MM.1S (cell line): Measurements from ENCODE around the gene GALNS.

Experiments used
- DNase-seq: peaks from one replicate; pipeline ENCODE4 v3.0.0-alpha.2; 2015
- H2AFZ ChIP-seq: fragments of 300-600 bp; sonication (generic); 2 replicates; pipeline ENCODE4 v1.6.0; 2016; ENCODE audit warnings: antibody characterized with exemption, low read length
- H3F3A ChIP-seq: fragments of 300-600 bp; sonication (generic); 2 replicates; pipeline ENCODE4 v1.6.1; 2016; ENCODE audit warnings: mild to moderate bottlenecking, antibody characterized with exemption, low read length, moderate library complexity, mixed read lengths; ENCODE audit not compliant: insufficient read depth
- H3K27ac ChIP-seq: fragments of 300-600 bp; sonication (generic); 2 replicates; pipeline ENCODE4 v1.5.1; 2016; ENCODE audit warnings: mild to moderate bottlenecking, low read length
- H3K27me3 ChIP-seq: fragments of 300-600 bp; sonication (generic); replicated peaks from 2 replicates; pipeline ENCODE4 v1.6.0; 2016; ENCODE audit warnings: low read length; ENCODE audit not compliant: insufficient read depth
- H3K36me3 ChIP-seq: fragments of 300-600 bp; sonication (generic); replicated peaks from 2 replicates; pipeline ENCODE4 v1.6.1; 2016; ENCODE audit warnings: mild to moderate bottlenecking, low read length, mixed read lengths; ENCODE audit not compliant: insufficient read depth
- H3K4me1 ChIP-seq: fragments of 300-600 bp; sonication (generic); 2 replicates; pipeline ENCODE4 v1.6.1; 2016; ENCODE audit warnings: low read length, mixed read lengths
- H3K4me2 ChIP-seq: fragments of 300-600 bp; sonication (generic); 2 replicates; pipeline ENCODE4 v1.6.0; 2016; ENCODE audit warnings: low read depth, low read length
- H3K4me3 ChIP-seq: fragments of 300-600 bp; sonication (generic); 2 replicates; pipeline ENCODE4 v1.5.1; 2016; ENCODE audit warnings: low read length, mixed read lengths
- H3K79me2 ChIP-seq: fragments of 300-600 bp; sonication (generic); 2 replicates; pipeline ENCODE4 v1.6.1; 2016; ENCODE audit warnings: mixed run types, low read length, mixed read lengths
- H3K9ac ChIP-seq: fragments of 300-600 bp; sonication (generic); 2 replicates; pipeline ENCODE4 v1.6.1; 2016; ENCODE audit warnings: low read length, mixed read lengths
- H3K9me2 ChIP-seq: fragments of 300-600 bp; sonication (generic); replicated peaks from 2 replicates; pipeline ENCODE4 v1.6.1; 2016; ENCODE audit warnings: mild to moderate bottlenecking, low read length, mixed read lengths; ENCODE audit not compliant: insufficient read depth
- H3K9me3 ChIP-seq: fragments of 300-600 bp; sonication (generic); replicated peaks from 2 replicates; pipeline ENCODE4 v1.6.1; 2016; ENCODE audit warnings: mild to moderate bottlenecking, low read length, mixed read lengths; ENCODE audit not compliant: insufficient read depth
- H4K20me1 ChIP-seq: fragments of 300-600 bp; sonication (generic); 2 replicates; pipeline ENCODE4 v1.6.1; 2016; ENCODE audit warnings: mild to moderate bottlenecking, low read length, moderate library complexity, mixed read lengths; ENCODE audit not compliant: insufficient read depth
- CTCF ChIP-seq: fragments of 300-600 bp; sonication (generic); IDR thresholded peaks from 2 replicates; pipeline ENCODE4 v1.5.1; 2016; ENCODE audit warnings: antibody characterized with exemption, low read length, mixed read lengths
- EZH2 ChIP-seq: fragments of 300-600 bp; sonication (generic); optimal IDR thresholded peaks from 2 replicates; pipeline ENCODE3; 2017; ENCODE audit warnings: low read depth, mild to moderate bottlenecking, antibody characterized with exemption, low read length, mixed read lengths
- EZH2phosphoT487 ChIP-seq: fragments of 300-600 bp; sonication (generic); IDR thresholded peaks from 2 replicates; pipeline ENCODE4 v1.6.1; 2018; ENCODE audit warnings: antibody characterized with exemption, low read length

The GALNS gene

GRCh38 chr16:88814144-88814502 lies 42.6 kb downstream of the GALNS start:
- Histone ChIP-seq H3K9me3 (no peaks in the 10 kb centered on the region), H2AFZ (no peak overlapping the region), H3K79me2 (peaks cover 23% of the 10 kb centered on the region), H3K27me3 (0 out of 2 replicates have a peak, but pooled peaks cover 4% of the 10 kb centered on the region), H3K27ac (no peak overlapping the region), H3K9ac (no peak overlapping the region), H3K36me3 (no peaks in the 10 kb centered on the region), H3K4me3 (no peak overlapping the region), H3F3A (peaks cover 10% of the 10 kb centered on the region; the same call in 1 of the 2 replicates), H3K4me1 (peaks cover 6% of the 10 kb centered on the region; the same call in 1 of the 2 replicates), H3K9me2 (no peaks in the 10 kb centered on the region), H4K20me1 (no peaks in the 10 kb centered on the region), H3K4me2 (no peak overlapping the region)
- TF ChIP-seq EZH2phosphoT487 (no peak), EZH2 (no peak), CTCF (no peak)
- DNase-seq, result no peak

- Histone ChIP-seq H3K4me1 (peaks cover 6% of the 10 kb centered on the region; the same call in 1 of the 2 replicates), H3K4me3 (no peak overlapping the region), H4K20me1 (no peaks in the 10 kb centered on the region), H3K9me3 (no peaks in the 10 kb centered on the region), H3K27ac (no peak overlapping the region), H3K27me3 (0 out of 2 replicates have a peak, but pooled peaks cover 4% of the 10 kb centered on the region), H3K4me2 (no peak overlapping the region), H2AFZ (no peak overlapping the region), H3K79me2 (peaks cover 23% of the 10 kb centered on the region), H3K9ac (no peak overlapping the region), H3K36me3 (no peaks in the 10 kb centered on the region), H3K9me2 (no peaks in the 10 kb centered on the region), H3F3A (peaks cover 10% of the 10 kb centered on the region; the same call in 1 of the 2 replicates)
- no peak for DNase-seq
- TF ChIP-seq EZH2, result no peak
- no peak for TF ChIP-seq EZH2phosphoT487
- TF ChIP-seq CTCF, result no peak
Observed at GRCh38 chr16:88813269-88814143, 43.2 kb downstream of the GALNS start.

GRCh38 chr16:88812513-88813268 lies 44.1 kb downstream of the GALNS start:
- Histone ChIP-seq H3K9ac (no peak overlapping the region), H3K79me2 (peaks cover 23% of the 10 kb centered on the region), H3K9me2 (no peaks in the 10 kb centered on the region), H3F3A (peaks cover 10% of the 10 kb centered on the region; the same call in 1 of the 2 replicates), H4K20me1 (no peaks in the 10 kb centered on the region), H2AFZ (no peak overlapping the region), H3K27ac (no peak overlapping the region; the same call in 1 of the 2 replicates), H3K9me3 (no peaks in the 10 kb centered on the region), H3K4me3 (0 out of 2 replicates have a peak overlapping the region, but pooled peaks have one; percentile 31), H3K4me1 (peaks cover 6% of the 10 kb centered on the region; the same call in 1 of the 2 replicates), H3K36me3 (no peaks in the 10 kb centered on the region), H3K27me3 (0 out of 2 replicates have a peak, but pooled peaks cover 4% of the 10 kb centered on the region), H3K4me2 (peak overlapping the region; percentile 92; the same call in 1 of the 2 replicates)
- TF ChIP-seq EZH2 (no peak), EZH2phosphoT487 (no peak), CTCF (no peak)
- no peak for DNase-seq
